SU-DHL-6 (cell line): ENCODE data around the gene ALPK3.

ENCODE experiments used
- EZH2phosphoT487 ChIP-seq: fragments of 200-600 bp; sonication (generic), shearing (Covaris generic); conservative IDR thresholded peaks from 2 replicates; pipeline ENCODE4 v1.6.1; 2018; ENCODE audit warnings: mild to moderate bottlenecking, antibody characterized with exemption, low read length, moderate library complexity, mixed read lengths
- TF ChIP-seq, protein P1 (sequence below): fragments of 200-600 bp; sonication (generic); IDR thresholded peaks from one replicate; pipeline ENCODE4 v1.5.1; 2017; ENCODE audit warnings: antibody characterized with exemption, mild to moderate bottlenecking, low read length, moderate library complexity; ENCODE audit not compliant: insufficient read depth, poor library complexity, severe bottlenecking

DNA sequence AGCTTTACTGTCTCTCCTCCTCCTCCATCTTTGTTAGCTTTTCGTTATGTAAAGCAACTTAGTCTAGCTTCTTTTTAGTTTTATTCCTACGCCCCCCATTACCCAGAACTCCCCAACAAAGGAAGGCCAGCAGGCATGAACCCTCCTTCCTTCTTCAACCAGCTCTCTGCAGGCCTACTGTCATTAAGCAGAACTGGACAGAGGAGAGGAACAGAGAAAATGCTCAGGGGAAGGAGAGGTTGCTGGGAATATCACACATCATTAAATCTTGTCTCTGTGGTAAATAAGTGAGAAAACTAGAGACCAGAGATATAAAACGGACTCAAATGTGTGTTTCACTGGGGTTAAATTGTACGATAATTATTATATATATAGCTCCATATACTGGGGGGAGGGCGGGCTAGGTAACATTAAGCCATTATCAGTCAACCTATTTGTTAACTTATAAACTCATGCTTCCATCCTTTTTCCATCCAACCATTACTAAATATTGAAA, 48.0 kb downstream of the ALPK3 start:
- TF ChIP-seq, protein P1, sequence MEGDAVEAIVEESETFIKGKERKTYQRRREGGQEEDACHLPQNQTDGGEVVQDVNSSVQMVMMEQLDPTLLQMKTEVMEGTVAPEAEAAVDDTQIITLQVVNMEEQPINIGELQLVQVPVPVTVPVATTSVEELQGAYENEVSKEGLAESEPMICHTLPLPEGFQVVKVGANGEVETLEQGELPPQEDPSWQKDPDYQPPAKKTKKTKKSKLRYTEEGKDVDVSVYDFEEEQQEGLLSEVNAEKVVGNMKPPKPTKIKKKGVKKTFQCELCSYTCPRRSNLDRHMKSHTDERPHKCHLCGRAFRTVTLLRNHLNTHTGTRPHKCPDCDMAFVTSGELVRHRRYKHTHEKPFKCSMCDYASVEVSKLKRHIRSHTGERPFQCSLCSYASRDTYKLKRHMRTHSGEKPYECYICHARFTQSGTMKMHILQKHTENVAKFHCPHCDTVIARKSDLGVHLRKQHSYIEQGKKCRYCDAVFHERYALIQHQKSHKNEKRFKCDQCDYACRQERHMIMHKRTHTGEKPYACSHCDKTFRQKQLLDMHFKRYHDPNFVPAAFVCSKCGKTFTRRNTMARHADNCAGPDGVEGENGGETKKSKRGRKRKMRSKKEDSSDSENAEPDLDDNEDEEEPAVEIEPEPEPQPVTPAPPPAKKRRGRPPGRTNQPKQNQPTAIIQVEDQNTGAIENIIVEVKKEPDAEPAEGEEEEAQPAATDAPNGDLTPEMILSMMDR = no peak
- TF ChIP-seq EZH2phosphoT487 = no peak
